Measurements from ENCODE around the gene PRDM7.

The PRDM7 gene

DNA sequence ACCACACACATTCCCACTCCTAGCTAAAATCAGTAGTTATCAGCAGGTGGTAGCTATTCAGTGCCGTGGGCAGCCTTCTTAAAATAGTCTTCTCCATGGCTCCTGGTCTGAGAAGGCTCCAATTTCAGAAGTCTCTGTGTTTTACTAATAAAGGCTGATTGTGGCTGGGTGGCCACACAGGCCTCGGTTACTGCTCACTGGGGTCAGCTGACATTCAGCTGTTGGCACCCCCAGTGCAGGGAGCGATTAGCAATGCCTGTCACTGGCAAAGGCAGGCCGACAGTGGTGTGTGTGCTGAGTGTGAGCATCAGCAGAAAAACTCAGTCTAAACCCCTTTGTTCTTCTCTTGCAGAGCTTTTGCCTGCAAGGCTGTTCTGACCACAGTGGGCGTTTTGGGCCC, 41.2 kb downstream of the PRDM7 start:
- DNase-seq (ENCODE audit: low read depth in 2 of 2): no peak

DNA sequence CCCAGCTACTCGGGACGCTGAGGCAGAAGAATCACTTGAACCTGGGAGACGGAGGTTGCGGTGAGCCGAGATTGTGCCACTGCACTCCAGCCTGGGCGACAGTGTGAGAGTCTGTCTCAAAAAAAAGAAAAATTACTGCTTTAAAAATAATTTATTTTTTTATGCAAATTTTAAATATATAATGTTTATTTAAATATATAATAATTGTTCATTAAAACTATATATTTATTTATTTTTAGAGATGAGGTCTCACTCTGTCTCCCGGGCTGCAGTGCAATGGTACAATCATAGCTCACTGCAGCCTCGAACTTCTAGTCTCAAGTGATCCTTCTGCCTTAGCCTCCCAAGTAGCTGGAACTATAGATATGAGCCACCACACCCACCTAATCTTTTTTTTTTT, 42.6 kb downstream of the PRDM7 start:
- DNase-seq (ENCODE audit: low read depth in 2 of 2): no peak

DNA sequence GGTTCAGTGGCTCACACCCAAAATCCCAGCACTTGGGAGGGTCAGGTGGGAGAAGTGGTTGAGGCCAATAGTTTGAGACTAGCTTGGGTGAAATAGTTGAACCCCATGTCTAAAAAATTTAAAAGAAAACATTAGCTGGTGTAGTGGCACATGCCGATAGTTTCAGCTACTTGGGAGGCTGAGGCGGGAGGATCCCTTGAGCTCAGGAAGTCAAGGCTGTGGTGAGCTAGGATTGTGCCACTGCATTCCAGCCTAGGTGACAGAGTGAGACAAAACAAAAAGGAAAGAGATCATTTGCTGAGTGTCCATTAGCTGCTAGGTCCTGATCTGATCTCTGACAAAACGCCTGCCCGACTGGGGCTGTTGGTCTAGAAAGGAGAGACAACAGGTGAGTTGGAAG, 43.7 kb downstream of the PRDM7 start:
- DNase-seq (ENCODE audit: low read depth in 2 of 2): no peak

DNA sequence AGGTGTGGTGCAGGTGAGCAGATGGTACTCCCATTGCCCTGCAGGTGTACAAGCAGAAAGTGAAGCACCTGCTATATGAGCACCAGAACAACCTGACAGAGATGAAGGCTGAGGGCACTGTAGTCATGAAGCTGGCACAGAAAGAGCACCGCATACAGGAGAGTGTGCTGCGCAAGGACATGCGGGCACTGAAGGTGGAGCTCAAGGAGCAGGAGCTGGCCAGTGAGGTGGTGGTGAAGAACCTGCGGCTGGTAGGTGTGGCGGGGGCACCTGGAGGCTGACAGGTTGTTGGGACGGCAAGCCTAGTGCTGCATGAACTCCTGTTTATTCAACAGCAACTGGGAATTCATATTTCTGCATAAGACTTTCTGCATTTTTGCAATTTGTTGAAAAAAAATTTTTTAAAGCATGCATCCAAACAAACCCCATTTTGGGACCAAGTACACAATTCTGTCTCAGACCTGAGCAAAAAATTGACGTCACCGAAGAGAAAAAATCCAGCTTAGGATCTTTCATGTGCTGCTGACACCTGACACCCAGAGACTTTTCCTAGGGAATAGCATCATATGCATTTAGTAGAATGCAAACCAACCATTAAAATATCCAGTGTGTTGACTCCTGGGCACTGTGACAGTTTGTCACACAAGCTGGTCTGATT, 44.3 kb downstream of the PRDM7 start:
- no peak for DNase-seq (ENCODE audit: low read depth in 2 of 2)

DNA sequence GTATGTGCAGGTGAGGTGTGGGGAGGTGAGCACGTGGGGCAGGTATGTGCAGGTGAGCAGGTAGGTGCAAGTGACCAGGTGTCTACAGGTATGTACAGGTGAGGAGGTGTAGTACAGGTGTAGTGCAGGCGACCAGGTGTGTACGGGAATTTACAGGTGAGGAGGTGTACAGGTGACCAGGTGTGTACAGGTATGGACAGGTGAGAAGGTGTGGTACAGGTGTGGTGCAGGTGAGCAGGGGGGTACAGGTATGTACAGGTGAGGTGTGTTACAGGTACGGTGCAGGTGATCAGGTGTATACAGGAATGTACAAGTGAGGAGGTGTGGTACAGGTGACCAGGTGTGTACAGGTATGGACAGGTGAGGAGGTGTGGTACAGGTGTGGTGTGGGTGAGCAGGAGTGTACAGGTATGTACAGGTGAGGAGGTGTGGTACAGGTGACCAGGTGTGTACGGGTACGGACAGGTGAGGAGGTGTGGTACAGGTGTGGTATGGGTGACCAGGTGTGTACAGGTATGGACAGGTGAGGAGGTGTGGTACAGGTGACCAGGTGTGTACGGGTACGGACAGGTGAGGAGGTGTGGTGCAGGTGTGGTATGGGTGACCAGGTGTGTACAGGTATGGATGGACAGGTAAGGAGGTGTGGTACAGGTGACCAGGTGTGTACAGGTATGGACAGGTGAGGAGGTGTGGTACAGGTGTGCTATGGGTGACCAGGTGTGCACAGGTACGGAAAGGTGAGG, 45.0 kb downstream of the PRDM7 start:
- no peak for DNase-seq (ENCODE audit: low read depth in 2 of 2)

DNA sequence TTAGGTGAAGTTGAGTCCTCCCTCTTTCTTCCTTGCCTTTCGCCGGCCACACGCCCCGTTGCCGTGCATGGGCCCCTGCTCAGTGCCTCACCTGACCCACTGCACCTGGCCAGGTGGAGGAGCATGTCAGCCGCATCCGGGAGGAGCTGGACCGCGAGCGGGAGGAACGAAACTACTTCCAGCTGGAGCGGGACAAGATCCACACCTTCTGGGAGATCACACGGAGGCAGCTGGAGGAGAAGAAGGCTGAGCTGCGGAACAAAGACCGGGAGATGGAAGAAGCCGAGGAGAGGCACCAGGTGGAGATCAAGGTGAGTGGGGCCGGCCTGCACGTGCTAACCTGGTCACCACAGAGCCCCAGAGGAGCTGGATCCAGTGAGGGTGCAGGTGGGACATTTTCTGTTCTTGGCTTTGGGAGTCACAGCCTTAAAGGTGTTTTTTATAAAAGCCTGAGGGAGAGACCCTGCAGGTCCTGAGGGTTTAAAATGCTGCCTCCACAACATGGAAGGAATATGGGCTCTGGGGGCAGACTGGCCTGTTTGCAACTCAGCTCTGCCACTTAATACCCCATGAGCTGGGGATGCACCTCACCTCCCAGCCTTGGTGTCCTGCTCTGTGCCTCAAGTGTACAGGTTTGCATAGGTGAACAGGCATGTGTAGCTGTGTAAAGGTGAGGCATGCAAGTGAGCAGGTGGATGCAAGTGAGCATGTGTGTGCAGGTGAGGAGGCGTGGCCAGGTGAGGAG, 45.8 kb downstream of the PRDM7 start:
- DNase-seq (ENCODE audit: low read depth in 2 of 2): no peak

DNA sequence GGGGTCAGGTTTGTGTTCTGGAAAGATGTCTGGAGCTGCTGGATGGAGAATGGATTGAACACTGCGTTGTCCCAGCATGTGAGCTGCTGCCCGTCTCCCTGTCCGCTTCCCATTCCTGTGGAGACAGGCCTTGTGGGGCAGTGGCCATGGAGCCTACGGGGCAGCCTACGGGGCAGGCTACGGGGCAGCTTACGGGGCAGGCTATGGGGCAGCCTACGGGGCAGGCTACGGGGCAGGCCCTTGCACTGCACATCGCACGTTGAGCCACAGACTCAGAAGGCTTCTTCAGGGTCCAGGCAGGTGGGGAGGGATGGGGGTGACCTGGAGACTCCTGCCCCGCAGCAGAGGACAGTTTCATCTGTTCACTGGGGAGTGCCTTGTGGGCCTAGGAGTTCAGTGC, 48.1 kb downstream of the PRDM7 start:
- no peak for DNase-seq (ENCODE audit: low read depth in 2 of 2)

DNA sequence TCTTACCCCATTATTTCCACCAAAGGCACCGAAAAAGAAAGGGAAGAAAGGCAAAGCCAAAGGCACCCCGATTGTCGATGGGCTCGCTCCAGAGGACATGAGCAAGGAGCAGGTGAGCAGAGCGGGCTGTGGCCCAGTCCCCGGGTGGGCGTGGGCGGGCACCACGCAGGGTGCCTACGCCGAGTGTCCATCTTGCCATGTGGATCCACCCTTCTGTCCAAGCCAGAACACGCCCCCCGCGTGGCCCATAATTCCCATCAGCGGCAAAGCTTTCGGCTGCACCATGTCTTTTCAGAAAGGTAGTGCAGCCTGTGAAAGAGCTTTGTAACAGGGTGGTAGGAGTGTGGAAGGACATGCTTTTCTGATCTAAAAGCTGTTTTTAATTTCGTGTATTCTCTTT, 49.5 kb downstream of the PRDM7 start:
- no peak for DNase-seq (ENCODE audit: low read depth in 2 of 2)

DNA sequence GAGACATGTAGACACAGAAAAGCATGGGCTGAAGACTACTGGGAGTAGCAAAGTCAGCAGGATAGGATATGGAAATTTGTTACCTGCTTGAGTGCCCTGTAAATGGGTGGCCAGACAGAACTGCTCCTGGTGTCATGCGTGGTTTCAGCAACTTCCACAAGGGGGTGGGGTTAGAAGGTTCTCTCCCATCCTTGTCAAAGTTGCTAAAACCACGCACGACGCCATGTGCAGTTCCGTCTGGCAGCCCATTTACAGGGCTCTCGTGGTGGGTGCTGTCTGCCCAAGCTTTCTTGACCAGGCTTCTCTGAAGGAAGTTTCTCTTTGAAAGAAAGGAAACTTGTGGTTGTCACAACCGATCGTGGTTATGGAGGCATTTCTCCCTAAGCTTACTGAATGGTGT, 51.0 kb downstream of the PRDM7 start:
- DNase-seq (ENCODE audit: low read depth in 2 of 2): no peak

DNA sequence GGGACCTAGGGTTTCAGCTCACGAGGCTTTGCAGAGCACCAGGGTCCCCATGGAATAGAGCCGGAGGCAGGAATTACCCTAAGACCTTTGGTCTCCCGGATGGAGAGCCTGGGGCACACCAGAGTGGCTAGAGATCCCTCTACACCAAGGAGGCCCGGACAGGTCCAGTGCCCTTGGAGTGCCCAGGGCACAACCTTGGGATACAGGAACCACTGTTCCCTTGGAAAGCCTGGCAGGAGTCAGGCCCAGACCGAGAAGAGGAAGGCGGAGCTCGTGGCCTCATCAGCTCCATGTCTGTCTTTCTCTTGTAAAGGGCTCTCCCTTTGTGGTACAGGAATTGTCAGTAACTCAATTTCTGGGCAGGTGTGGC, 54.1 kb downstream of the PRDM7 start:
- DNase-seq (ENCODE audit: low read depth in 2 of 2): no peak

DNA sequence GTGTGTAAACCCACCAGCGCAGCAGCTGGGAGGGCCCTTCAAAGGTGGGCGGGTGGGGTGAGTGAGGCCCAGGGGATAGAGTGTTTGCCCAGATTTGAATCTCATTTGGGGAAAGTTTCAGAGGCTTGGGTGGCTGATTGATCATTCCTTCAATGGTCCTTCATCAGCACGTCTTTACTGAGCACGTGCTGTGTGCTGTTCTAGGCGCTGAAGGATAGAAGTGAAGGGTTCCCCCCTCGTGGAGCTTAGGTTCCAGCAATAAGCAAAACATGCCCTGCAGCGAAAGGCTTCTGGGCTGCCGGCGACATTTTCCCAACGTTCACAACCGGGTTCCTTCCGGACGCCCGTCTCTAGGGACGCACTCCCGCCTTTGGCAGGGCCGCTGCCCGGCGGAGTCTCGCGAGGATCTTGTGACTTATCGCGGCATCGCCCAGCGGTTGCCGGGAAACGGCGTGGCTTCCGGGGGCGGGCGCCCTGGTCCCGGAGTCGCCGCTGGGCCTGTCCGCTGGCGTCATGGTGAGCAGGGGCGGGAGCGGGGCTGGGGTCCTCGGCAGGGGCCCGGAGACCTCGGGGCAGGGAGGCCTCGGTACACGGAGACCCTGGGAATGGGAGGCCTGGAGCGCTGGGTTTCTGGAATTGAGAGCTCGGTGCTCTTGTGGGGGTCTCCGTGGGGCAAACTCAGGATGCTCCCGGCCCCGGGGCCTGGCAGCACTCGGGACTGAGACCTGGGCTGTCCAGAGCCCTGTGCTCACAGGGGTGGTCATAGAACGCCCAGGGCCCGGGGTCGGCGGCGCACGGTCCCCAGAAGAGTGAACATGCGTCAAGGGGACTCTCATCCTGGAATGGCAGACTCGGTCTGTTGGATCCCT, 54.7 kb downstream of the PRDM7 start:
- peak; percentile 67 to 76 for DNase-seq (ENCODE audit: low read depth in 2 of 2)

DNA sequence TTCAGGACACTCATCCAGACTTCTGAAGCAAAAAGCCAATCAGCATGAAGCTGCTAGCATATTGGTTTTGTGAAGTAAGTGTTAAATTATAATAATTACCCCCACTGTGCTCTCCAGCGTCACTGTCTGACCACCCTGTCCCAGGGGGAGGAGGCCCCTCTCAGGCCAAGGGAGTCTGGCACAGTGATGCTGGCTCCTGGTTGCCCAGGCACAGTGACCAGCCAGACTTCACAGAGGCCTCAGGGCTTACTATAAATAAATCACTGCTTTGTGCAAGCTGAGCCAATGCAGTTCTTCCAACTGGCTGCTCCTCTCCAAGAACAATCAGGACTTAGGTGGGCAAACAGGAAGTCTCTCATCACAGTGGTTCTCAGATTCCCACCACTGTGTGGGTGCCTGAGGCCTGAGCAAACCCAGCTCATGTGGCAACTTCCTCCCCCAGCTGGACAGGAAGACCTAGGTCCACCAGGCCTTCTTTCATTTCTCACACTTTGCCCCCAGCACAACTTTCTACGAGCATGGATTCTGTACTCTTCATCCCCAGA, 56.2 kb downstream of the PRDM7 start:
- DNase-seq (ENCODE audit: low read depth in 2 of 2): no peak

DNA sequence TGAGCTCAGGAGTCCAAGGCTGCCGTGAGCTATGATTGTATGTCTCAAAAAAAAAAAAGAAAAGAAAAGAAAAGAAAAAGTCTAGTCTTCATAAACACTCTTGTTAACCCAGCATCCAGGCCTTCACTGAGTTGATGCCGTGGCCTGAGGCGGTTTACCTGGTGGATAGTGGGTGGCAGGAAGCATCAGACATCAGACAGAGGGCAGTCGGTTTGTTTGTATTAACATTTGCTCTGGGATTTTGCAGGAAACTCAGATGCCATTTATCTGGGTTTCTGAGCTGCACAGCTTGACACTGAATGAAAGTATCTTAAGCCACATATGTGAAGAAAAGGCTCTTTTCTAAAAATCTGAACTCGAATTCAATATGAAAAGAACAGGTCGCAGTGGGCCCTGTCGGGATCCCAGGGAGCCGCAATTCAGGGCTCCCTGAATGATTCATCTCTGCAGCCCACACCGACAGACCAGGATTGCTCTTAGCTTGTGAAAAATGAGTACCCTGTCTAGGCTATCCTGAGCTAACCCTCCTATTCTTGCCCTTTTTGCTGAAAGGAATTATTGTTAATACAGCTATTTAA, 56.8 kb downstream of the PRDM7 start:
- DNase-seq (ENCODE audit: low read depth in 2 of 2): no peak

DNA sequence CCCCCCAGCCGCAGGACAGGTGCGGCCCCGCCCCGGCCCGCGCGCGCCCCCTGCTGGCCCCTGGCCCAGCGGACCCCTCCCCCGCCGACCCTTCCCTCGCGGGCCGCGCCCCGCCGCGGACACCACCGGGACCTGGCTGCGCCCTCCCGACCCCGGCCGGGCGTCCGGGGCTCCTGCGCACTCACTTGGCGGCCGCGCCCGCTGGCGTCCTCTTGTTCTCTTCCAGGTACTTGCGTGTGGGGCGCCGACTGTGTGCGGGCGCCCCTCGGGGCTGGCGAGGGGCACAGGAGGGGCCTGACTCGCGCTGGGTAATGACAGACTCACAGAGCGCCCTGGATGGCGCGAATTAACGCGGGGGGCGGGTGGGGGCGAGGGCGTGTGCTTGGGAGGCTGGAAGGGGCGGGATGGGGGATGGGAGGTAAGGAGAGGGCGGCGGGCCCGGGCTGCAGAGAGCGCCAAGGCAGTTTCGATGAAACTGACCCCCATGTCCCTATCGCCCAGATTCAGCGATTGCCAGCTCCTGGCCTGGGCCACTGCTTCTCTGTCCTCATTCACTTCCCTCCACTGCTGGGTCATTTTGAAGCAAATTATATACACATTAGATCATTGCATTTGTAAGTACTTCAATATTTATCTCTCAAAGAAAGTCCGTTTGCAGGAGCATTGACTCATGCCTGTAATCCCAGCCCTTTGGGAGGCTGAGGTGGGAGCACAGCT, 57.4 kb downstream of the PRDM7 start:
- DNase-seq (ENCODE audit: low read depth in 2 of 2): peak; percentile 28 to 55

DNA sequence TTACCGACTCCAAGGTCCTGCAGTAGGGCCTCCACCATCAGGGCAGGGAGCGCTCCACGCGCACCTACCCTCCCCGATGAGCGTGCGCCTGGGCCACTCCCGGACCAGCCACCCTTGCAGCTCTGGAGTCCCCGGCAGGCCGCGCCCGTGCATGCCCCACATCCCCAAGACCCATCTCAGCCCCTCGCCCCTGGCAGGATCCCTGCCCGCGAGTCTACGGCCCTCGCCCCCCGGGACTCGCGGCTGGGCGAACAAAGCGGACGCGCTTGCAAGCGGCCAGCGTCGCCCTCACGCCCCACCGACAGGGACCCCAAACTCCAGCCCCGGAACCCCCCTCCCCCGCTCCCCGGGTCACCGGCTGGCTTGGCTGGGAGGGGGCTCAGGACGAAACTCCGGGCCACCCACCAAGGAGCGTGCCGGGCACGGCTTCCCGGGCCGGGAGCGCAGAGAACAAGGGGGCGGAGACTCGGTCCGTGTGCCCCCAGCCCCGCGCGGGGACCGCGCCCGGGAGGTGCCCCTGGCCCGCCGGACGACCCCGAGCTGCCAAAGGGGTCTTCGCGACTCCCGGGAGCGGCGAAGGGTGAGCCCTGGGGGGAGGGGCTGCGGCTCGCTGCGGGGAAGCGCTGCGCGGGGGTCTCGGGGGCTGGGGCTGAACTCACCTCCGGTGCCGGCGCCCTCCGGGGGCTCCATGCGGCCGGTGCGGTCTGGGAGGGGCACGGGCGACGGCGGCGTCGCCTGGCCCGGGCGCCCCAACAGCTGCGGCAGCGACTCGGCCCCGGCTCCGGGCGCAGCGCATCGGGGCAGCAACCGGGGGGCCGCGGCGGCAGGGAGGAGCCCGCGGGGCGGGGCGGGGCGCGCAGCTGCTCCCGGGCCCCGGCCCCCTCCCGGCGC, 58.2 kb downstream of the PRDM7 start, which contains the start of gene DBNDD1:
TSS of gene DBNDD1 (minus strand) at position 805 of the 891 bp plus-strand sequence. CDS start at position 690, 115 bp downstream.
- DNase-seq (ENCODE audit: low read depth in 2 of 2): no peak

DNA sequence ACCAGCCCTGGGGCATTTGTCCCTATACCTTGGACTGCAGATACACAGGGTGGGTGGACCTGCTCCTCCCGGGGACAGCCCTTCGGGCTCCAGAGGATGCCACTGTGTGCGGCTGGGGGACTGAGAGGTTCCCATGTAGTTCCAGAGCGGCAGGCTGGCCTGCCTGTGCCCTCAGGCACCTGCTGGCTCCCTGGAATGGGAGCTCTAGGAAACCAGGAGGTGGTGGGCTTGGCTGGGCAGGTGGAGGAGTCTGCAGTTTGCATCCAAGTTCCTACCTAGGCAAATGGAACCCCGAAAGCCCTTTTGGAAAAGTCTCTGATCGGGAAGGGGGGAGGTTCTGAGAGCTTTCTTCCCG, 58.9 kb downstream of the PRDM7 start:
- DNase-seq (ENCODE audit: low read depth in 2 of 2): no peak

DNA sequence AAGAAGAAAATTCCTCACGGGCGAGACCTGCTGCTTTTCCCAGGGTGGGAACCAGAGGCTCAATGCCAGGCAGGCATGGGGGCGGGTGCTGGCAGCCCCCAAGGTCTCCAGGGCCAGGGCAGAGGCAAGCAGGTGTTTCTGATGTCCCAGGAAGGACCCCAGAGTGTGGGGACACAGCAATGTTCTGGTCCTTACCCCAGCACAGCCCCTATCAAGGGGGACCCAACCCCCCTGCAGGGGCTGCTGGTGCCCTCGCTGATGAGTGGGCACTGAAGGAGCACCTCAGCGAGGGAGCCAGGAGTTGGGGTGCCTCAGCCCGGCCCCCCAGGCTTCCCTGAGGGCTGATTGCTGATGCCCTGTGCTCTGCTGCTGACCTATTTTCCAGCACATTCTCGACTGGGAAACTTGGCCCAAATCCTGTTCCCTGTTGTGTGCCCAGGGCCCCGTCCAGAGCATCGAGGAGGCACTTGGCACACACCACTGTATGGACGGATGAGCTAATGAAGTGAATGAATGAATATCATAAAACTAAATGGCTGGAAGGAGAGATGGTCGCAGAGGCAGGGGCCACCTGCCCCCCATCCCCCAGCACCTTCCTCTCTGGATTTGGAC, 60.7 kb downstream of the PRDM7 start:
- no peak for DNase-seq (ENCODE audit: low read depth in 2 of 2)

DNA sequence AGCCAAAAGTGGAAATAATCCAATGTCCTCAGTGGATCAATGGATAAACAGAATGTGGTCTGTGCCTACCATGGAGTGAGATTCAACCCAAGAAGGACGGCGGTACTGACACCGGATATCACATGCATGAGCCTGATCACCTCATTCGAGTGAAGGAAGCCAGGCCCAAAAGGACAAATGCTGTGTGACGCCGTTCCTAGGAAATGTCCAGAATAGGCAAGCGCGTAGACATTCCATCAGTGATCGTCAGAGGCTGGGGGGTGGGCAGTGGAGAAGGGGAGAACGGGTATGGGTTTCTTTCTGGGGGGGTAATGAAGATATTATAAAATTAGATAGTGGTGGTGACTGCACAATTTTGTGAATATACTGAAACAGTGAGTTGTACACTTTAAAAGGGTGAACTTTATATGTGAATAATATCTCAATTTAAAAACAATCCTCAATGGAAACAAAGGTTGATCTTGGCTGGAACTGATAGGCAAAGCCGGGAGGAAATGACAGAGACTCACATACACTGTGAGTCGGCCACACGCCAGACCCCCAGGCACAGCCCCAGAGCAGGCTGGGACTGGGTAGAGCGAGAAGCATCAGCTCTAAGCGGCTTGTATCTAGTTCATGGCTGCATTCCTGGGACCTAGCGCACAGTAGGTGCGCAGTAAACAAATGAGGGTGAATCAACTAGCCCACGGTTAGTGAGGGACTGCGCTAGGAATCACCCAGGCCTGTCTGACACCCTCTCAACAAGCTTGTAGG, 61.4 kb downstream of the PRDM7 start:
- no peak for DNase-seq (ENCODE audit: low read depth in 2 of 2)
